ENCODE results near the gene DRC3.
"Not testable (repeated sequence)": the region's sequence is repeated elsewhere in the genome, so short reads cannot be mapped to it uniquely, and the experiment has no call there.

DRC3 gene

GRCh38 chr17:17972126-17972951 is at the start of gene DRC3, which contains the start of gene TOM1L2:
TSS of gene DRC3 (plus strand) at chr17:17972862. CDS start at chr17:17977599, 4,737 bp downstream.
TSS of gene TOM1L2 (minus strand) at chr17:17972400. CDS start at chr17:17972313, 87 bp downstream.
- peak; percentile 100 for DNase-seq (ENCODE audit: low read depth)

GRCh38 chr17:17924131-17924856 is 48.4 kb upstream of the DRC3 start:
- no peak for DNase-seq (ENCODE audit: low read depth)

- no peak for DNase-seq (ENCODE audit: low read depth)
Observed at GRCh38 chr17:17924857-17925250, 47.8 kb upstream of the DRC3 start.

- DNase-seq (ENCODE audit: low read depth): no peak
Observed at GRCh38 chr17:17926036-17926435, 46.6 kb upstream of the DRC3 start.

GRCh38 chr17:17926840-17927449 is 45.7 kb upstream of the DRC3 start:
- no peak for DNase-seq (ENCODE audit: low read depth)

- no peak for DNase-seq (ENCODE audit: low read depth)
Observed at GRCh38 chr17:17928398-17929287, 44.0 kb upstream of the DRC3 start.

GRCh38 chr17:17929655-17930380 is 42.8 kb upstream of the DRC3 start:
- no peak for DNase-seq (ENCODE audit: low read depth)

- no peak for DNase-seq (ENCODE audit: low read depth)
Observed at GRCh38 chr17:17930674-17931073, 42.0 kb upstream of the DRC3 start.

- no peak for DNase-seq (ENCODE audit: low read depth)
Observed at GRCh38 chr17:17931159-17931558, 41.5 kb upstream of the DRC3 start.

GRCh38 chr17:17933775-17934174 is 38.9 kb upstream of the DRC3 start:
- DNase-seq (ENCODE audit: low read depth): no peak

- no peak for DNase-seq (ENCODE audit: low read depth)
Observed at GRCh38 chr17:17934214-17934613, 38.4 kb upstream of the DRC3 start.

GRCh38 chr17:17934806-17935205 is 37.9 kb upstream of the DRC3 start:
- no peak for DNase-seq (ENCODE audit: low read depth)

- peak; percentile 92 for DNase-seq (ENCODE audit: low read depth)
Observed at GRCh38 chr17:17935321-17936271, 37.1 kb upstream of the DRC3 start.

- no peak for DNase-seq (ENCODE audit: low read depth)
Observed at GRCh38 chr17:17937201-17937853, 35.3 kb upstream of the DRC3 start.

GRCh38 chr17:17937958-17938357 is 34.7 kb upstream of the DRC3 start:
- DNase-seq (ENCODE audit: low read depth): no peak

GRCh38 chr17:17938388-17939107 is 34.1 kb upstream of the DRC3 start:
- DNase-seq (ENCODE audit: low read depth): no peak

- not testable (repeated sequence) for DNase-seq (ENCODE audit: low read depth)
Observed at GRCh38 chr17:17939941-17940340, 32.7 kb upstream of the DRC3 start.

GRCh38 chr17:17940441-17940911 is 32.2 kb upstream of the DRC3 start:
- DNase-seq (ENCODE audit: low read depth): no peak

- DNase-seq (ENCODE audit: low read depth): no peak
Observed at GRCh38 chr17:17941015-17941414, 31.6 kb upstream of the DRC3 start.
